Neural crest cell (in vitro differentiated cells): ENCODE measurements around the gene SHISA9. TPM values are rescaled to one million over a fixed set of nuclear protein-coding genes. Genes with fewer than 3 reads are reported as not detected.

Source experiments
- DNase-seq: peaks from one replicate; pipeline ENCODE4 v3.0.0; 2021; ENCODE audit warnings: low read depth, mixed read lengths, low spot score
- H3K27ac Mint-ChIP-seq: one replicate; pipeline ENCODE4 v1.8.0; 2021; ENCODE audit warnings: mild to moderate bottlenecking, mixed read lengths; ENCODE audit not compliant: unreplicated experiment
- H3K27me3 Mint-ChIP-seq: 2 replicates; pipeline ENCODE4 v1.8.0; 2021; ENCODE audit warnings: low read depth, mild to moderate bottlenecking, mixed read lengths
- H3K36me3 Mint-ChIP-seq: 2 replicates; pipeline ENCODE4 v1.8.0; 2021; ENCODE audit warnings: low read depth, mild to moderate bottlenecking, mixed read lengths
- H3K4me1 Mint-ChIP-seq: 2 replicates; pipeline ENCODE4 v1.8.0; 2021; ENCODE audit warnings: mixed read lengths
- H3K4me3 Mint-ChIP-seq: one replicate; pipeline ENCODE4 v1.8.0; 2021; ENCODE audit warnings: mild to moderate bottlenecking, mixed read lengths
- H3K9me3 Mint-ChIP-seq: 2 replicates; pipeline ENCODE4 v1.8.0; 2021; ENCODE audit warnings: mixed read lengths
- total RNA-seq: library from RNA; stranded (reverse); gene quantifications from 2 replicates; pipeline ENCODE4 v1.2.1, GENCODE V29; 2021
- TF ChIP-seq, protein P1 (sequence below): fragments of 200-600 bp; sonication (generic); conservative IDR thresholded peaks from 2 replicates; pipeline ENCODE4 v1.5.0; 2021; ENCODE audit warnings: antibody characterized with exemption, mild to moderate bottlenecking

SHISA9 gene
- total RNA-seq, 1 donor from 2014 or later: 1.3 TPM

GRCh38 chr16:13041646-13042290 is 140.4 kb downstream of the SHISA9 start:
- Mint-ChIP-seq H3K27ac (no peak overlapping the region), H3K9me3 (no peaks in the 10 kb centered on the region), H3K4me3 (no peak overlapping the region), H3K36me3 (no peaks in the 10 kb centered on the region), H3K27me3 (peaks cover 3% of the 10 kb centered on the region), H3K4me1 (peaks cover 19% of the 10 kb centered on the region)
- DNase-seq: no peak
- TF ChIP-seq, protein P1, sequence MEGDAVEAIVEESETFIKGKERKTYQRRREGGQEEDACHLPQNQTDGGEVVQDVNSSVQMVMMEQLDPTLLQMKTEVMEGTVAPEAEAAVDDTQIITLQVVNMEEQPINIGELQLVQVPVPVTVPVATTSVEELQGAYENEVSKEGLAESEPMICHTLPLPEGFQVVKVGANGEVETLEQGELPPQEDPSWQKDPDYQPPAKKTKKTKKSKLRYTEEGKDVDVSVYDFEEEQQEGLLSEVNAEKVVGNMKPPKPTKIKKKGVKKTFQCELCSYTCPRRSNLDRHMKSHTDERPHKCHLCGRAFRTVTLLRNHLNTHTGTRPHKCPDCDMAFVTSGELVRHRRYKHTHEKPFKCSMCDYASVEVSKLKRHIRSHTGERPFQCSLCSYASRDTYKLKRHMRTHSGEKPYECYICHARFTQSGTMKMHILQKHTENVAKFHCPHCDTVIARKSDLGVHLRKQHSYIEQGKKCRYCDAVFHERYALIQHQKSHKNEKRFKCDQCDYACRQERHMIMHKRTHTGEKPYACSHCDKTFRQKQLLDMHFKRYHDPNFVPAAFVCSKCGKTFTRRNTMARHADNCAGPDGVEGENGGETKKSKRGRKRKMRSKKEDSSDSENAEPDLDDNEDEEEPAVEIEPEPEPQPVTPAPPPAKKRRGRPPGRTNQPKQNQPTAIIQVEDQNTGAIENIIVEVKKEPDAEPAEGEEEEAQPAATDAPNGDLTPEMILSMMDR: no peak

DNA sequence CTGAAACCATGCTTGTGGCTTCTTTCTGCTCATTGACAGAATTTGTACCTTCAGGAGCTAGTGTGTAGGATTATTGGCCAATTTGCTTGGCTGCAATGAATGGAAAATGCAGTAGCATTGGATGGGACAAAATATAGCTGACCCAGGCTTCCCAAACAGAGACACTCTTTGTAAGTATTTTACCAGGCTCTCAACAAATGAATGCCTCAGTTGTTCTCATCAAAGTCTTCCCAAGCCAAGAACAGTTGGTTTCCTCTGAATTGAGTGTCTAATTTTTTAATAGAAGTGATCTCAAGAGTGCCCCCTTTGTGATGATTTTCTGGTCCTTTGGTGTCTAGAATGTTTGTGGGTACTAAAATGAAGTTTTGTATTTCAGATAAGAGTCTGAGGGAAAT is 140.9 kb downstream of the SHISA9 start:
- Mint-ChIP-seq H3K9me3 (no peaks in the 10 kb centered on the region), H3K27me3 (peaks cover under 1% of the 10 kb centered on the region), H3K27ac (no peak overlapping the region), H3K36me3 (no peaks in the 10 kb centered on the region), H3K4me1 (peaks cover 19% of the 10 kb centered on the region), H3K4me3 (peak overlapping the region; percentile 8)
- no peak for DNase-seq
- TF ChIP-seq, protein P1: no peak

GRCh38 chr16:13046061-13046821 is 144.8 kb downstream of the SHISA9 start:
- no peak for DNase-seq
- no peaks in the 10 kb centered on the region for H3K36me3 Mint-ChIP-seq
- TF ChIP-seq, protein P1: no peak
- no peak overlapping the region for H3K4me3 Mint-ChIP-seq
- H3K4me1 Mint-ChIP-seq: peaks cover 17% of the 10 kb centered on the region
- H3K27me3 Mint-ChIP-seq: no peaks in the 10 kb centered on the region
- H3K9me3 Mint-ChIP-seq: peaks cover 4% of the 10 kb centered on the region
- H3K27ac Mint-ChIP-seq: no peak overlapping the region

DNA sequence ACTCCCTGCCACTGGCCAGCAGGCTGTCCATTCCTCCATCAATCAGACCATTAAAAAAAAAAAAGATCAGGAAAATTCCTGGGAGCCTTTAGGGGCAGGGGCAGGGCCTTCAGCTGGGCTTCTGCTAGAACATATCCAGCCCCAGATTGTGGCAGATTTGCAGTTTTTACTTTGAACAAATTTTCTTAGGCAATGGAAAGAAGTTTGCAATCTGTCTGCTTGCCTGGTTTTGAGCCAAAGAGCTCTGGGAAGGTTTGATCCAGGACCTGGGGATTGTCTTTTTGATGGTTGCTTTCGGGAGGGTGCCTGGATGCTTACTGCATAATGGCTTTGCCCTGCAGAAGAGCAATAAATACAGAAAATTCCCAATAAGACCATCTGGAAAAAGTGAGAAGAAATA is 145.9 kb downstream of the SHISA9 start:
- no peak overlapping the region for H3K27ac Mint-ChIP-seq
- H3K27me3 Mint-ChIP-seq: no peaks in the 10 kb centered on the region
- no peak for DNase-seq
- H3K4me1 Mint-ChIP-seq: peaks cover 8% of the 10 kb centered on the region
- H3K36me3 Mint-ChIP-seq: no peaks in the 10 kb centered on the region
- H3K4me3 Mint-ChIP-seq: no peak overlapping the region
- H3K9me3 Mint-ChIP-seq: peaks cover 4% of the 10 kb centered on the region
- TF ChIP-seq, protein P1: no peak

- no peak overlapping the region for H3K27ac Mint-ChIP-seq
- TF ChIP-seq, protein P1: no peak
- no peaks in the 10 kb centered on the region for H3K36me3 Mint-ChIP-seq
- no peaks in the 10 kb centered on the region for H3K4me1 Mint-ChIP-seq
- no peak overlapping the region for H3K4me3 Mint-ChIP-seq
- peaks cover 4% of the 10 kb centered on the region for H3K27me3 Mint-ChIP-seq
- H3K9me3 Mint-ChIP-seq: peaks cover 4% of the 10 kb centered on the region
- DNase-seq: no peak
These were observed 148.3 kb downstream of the SHISA9 start for GRCh38 chr16:13049688-13050087.
